GM18502 (cell line): Measurements from ENCODE around the gene RALGAPA1.

Source experiments
- ATAC-seq: cut with Tn5 transposase; IDR thresholded peaks from one replicate; pipeline ENCODE4 v1.9.1; 2021; ENCODE audit warnings: mild to moderate bottlenecking; ENCODE audit not compliant: unreplicated experiment, poor library complexity

Gene RALGAPA1

DNA sequence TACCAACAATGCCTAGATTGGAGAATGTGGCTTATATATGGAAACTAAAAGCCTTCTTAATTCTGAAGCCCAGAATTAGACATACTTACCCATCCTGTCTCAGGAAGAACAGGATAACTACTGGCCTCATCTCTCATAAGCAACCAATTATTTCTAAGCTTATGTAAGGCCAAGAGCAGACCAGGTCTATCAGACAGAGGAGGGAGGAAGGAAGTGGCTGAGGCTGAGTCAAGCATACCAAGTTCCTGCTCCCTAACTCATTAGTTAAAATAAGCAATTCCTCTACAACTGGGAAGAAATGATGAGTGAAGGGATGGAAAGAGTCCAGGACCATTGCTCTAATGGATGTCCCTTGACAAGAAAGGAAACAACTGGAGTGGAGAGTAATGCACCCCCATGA, 302.2 kb downstream of the RALGAPA1 start:
- no peak for ATAC-seq

DNA sequence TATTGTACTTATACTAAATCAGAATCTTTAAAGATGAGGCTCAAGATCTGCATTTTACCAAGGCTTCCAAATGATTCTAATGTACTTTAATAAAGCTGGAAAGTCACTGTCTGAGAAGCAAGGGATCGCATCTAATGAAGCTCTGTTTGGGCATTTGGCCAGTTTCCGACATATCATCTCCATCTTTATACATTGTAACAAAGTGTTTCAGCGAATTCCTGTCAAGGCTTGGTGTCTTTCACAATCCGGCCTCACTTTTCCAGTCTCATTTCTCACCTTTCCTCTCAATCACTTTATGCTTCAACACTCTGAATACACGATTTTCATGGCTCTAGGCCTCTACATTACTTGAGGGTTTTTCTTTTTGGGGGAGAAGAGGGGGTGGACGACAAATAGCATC, 302.6 kb downstream of the RALGAPA1 start:
- no peak for ATAC-seq

- no peak for ATAC-seq
Observed at GRCh38 chr14:35504260-35504659, 304.8 kb downstream of the RALGAPA1 start.

GRCh38 chr14:35503646-35504045, 305.4 kb downstream of the RALGAPA1 start:
- ATAC-seq = no peak

DNA sequence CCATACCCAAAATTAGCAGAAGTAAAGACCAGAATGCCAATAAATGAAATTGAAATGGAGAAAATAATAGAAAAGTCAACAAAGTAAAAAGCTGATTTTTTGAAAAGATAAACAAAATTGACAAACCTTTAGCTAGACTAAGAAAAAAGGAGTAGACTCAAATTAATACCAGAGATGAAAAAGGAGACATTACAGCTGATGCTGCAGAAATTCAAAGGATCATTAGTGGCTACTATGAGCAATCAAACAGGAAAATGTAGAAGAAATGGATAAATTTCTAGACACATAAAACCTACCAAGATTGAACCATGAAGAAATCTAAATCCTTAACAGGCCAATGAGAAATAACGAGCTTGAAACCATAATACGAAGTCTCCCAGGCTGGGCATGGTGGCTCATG, 309.9 kb downstream of the RALGAPA1 start:
- no peak for ATAC-seq

- ATAC-seq = no peak
Observed at GRCh38 chr14:35495278-35495677, 313.8 kb downstream of the RALGAPA1 start.

- no peak for ATAC-seq
Observed at GRCh38 chr14:35492569-35493014, 316.5 kb downstream of the RALGAPA1 start.
